Liver (tissue), 9 donors: Measurements from ENCODE around the gene NFIA. TPM values are rescaled to one million over a fixed set of nuclear protein-coding genes. Genes with fewer than 3 reads are reported as not detected.

ENCODE experiments used
- DNase-seq: peaks from one replicate; pipeline ENCODE4 v3.0.0-alpha.2; 2017; ENCODE audit warnings: low spot score
- H3K27ac ChIP-seq, 2 donors: one replicate each; pipeline ENCODE4 v1.7.0; 2013; ENCODE audit warnings: inconsistent platforms in 2 of 2, low read length in 2 of 2, control low read depth in 1 of 2, low read depth in 1 of 2, mild to moderate bottlenecking in 1 of 2
- H3K27me3 ChIP-seq, 4 donors: one replicate each; pipeline versions ENCODE4 v1.6.1 to v1.7.0; 2013; ENCODE audit warnings: low read length in 3 of 4, inconsistent platforms in 1 of 4, mild to moderate bottlenecking in 1 of 4, moderate library complexity in 1 of 4; ENCODE audit not compliant: control insufficient read depth in 4 of 4, insufficient read depth in 4 of 4
- H3K36me3 ChIP-seq, 4 donors: one replicate each; pipeline versions ENCODE4 v1.6.1 to v1.7.0; 2013; ENCODE audit warnings: low read length in 3 of 4, mild to moderate bottlenecking in 3 of 4, low read depth in 1 of 4, moderate library complexity in 1 of 4; ENCODE audit not compliant: control insufficient read depth in 4 of 4, insufficient read depth in 3 of 4
- H3K4me1 ChIP-seq, 4 donors: one replicate each; pipeline versions ENCODE4 v1.6.1 to v1.7.0; 2013; ENCODE audit warnings: low read length in 3 of 4, mild to moderate bottlenecking in 3 of 4, moderate library complexity in 1 of 4; ENCODE audit not compliant: control insufficient read depth in 4 of 4, insufficient read depth in 4 of 4
- H3K4me3 ChIP-seq, 3 donors: one replicate each; pipeline versions ENCODE4 v1.6.1 to v1.7.0; 2013; ENCODE audit warnings: low read length in 3 of 3, control low read depth in 1 of 3, low read depth in 1 of 3, mild to moderate bottlenecking in 1 of 3
- H3K9ac ChIP-seq, 2 donors: one replicate each; pipeline ENCODE4 v1.7.0; 2013; ENCODE audit warnings: low read length in 2 of 2, mild to moderate bottlenecking in 2 of 2, moderate library complexity in 2 of 2, control low read depth in 1 of 2, low read depth in 1 of 2
- H3K9me3 ChIP-seq, 4 donors: one replicate each; pipeline versions ENCODE4 v1.6.1 to v1.7.0; 2013; ENCODE audit warnings: low read length in 3 of 4; ENCODE audit not compliant: control insufficient read depth in 4 of 4
- CTCF ChIP-seq: fragments of 150-350 bp; IDR thresholded peaks from 2 replicates; pipeline ENCODE4 v1.5.1; 2017; ENCODE audit warnings: improper control_type of control experiment, low read depth, low read length; ENCODE audit not compliant: missing input control
- EGR1 ChIP-seq, 2 donors: IDR thresholded peaks; 2 replicates each; pipeline ENCODE4 v1.6.1; 2016 to 2018; ENCODE audit warnings: antibody characterized with exemption in 2 of 2, low read depth in 2 of 2
- FOXA1 ChIP-seq: IDR thresholded peaks from 2 replicates; pipeline ENCODE4 v1.6.1; 2016; ENCODE audit warnings: antibody characterized with exemption
- FOXA2 ChIP-seq: IDR thresholded peaks from 2 replicates; pipeline ENCODE4 v1.6.1; 2016; ENCODE audit warnings: antibody characterized with exemption
- HNF4A ChIP-seq, 2 donors: conservative IDR thresholded peaks; 2 replicates each; pipeline ENCODE4 v1.6.1; 2016; ENCODE audit warnings: antibody characterized with exemption in 2 of 2, mild to moderate bottlenecking in 2 of 2
- NR2F2 ChIP-seq: IDR thresholded peaks from 2 replicates; pipeline ENCODE4 v1.6.1; 2016; ENCODE audit warnings: antibody characterized with exemption
- RAD21 ChIP-seq, 2 donors: IDR thresholded peaks; 2 replicates each; pipeline ENCODE4 v1.6.1; 2016; ENCODE audit warnings: antibody characterized with exemption in 2 of 2, mild to moderate bottlenecking in 2 of 2
- REST ChIP-seq: IDR thresholded peaks from 2 replicates; pipeline ENCODE4 v1.6.1; 2016; ENCODE audit warnings: antibody characterized with exemption, mild to moderate bottlenecking
- RXRA ChIP-seq, 2 donors: IDR thresholded peaks; 2 replicates each; pipeline ENCODE4 v1.6.1; 2017 to 2018; ENCODE audit warnings: antibody characterized with exemption in 2 of 2, mild to moderate bottlenecking in 1 of 2
- SP1 ChIP-seq: IDR thresholded peaks from 2 replicates; pipeline ENCODE4 v1.6.1; 2018; ENCODE audit warnings: antibody characterized with exemption, mild to moderate bottlenecking
- YY1 ChIP-seq: IDR thresholded peaks from 2 replicates; pipeline ENCODE4 v1.6.1; 2016; ENCODE audit warnings: antibody characterized with exemption, mild to moderate bottlenecking
- WGBS: extraction: QIAGEN DNeasy Blood & Tissue Kit; methylation state at CpG from one replicate; pipeline ENCODE4 v1.1.7; 2013; 5-methylcytosine and 5-hydroxymethylcytosine counted together
- polyA plus RNA-seq, 2 donors: library from polyadenylated mRNA; stranded (reverse) in 1 of 2; unstranded in 1 of 2; fragments of 200-250 nt in 1 of 2; fragments of >200 nt in 1 of 2; fragmentation: Nextera tagmentation in 1 of 2; extraction: Ambion mirVana in 1 of 2; gene quantifications; one replicate each; pipeline versions ENCODE4 v1.2.1 to v1.2.3, GENCODE V29; 2013 to 2015
- total RNA-seq, 2 donors: library from RNA; depleted of rRNA; stranded (reverse); fragments of >200 nt; gene quantifications; one replicate each; pipeline ENCODE4 v1.2.3, GENCODE V29; 2014
- donor health status: healthy.
- donor health status: healthy.
- donor health status: healthy.
- donor health status: healthy.
- donor health status: healthy.

Gene NFIA
- total and polyA plus RNA-seq, 4 donors: 6.8 to 53.7 (median 22.2) TPM

GRCh38 chr1:61341426-61341825, 259.1 kb downstream of the NFIA start:
- no peak for DNase-seq

GRCh38 chr1:61343734-61344420, 261.5 kb downstream of the NFIA start:
- no peaks in the 10 kb centered on the region for H3K9me3 ChIP-seq
- H3K27me3 ChIP-seq: no peaks in the 10 kb centered on the region
- no peak overlapping the region for H3K9ac ChIP-seq
- no peak for DNase-seq
- peaks cover 0 to 13% (median 2%) of the 10 kb centered on the region in 4 donors for H3K36me3 ChIP-seq
- no peak overlapping the region for H3K4me3 ChIP-seq
- WGBS: 71% methylated on average over 6 of the region's 6 CpGs
- no peak for TF ChIP-seq FOXA1
- no peak overlapping the region for H3K27ac ChIP-seq
- H3K4me1 ChIP-seq: peaks cover 2 to 22% (median 6%) of the 10 kb centered on the region in 4 donors

More at GRCh38 chr1:61341426-61341825, 259.1 kb downstream of the NFIA start:
- Histone ChIP-seq H3K4me1 (peaks cover 2 to 47% (median 24%) of the 10 kb centered on the region in 4 donors), H3K27ac (no peak overlapping the region), H3K36me3 (no peaks in the 10 kb centered on the region), H3K27me3 (no peaks in the 10 kb centered on the region), H3K9me3 (no peaks in the 10 kb centered on the region), H3K9ac (no peak overlapping the region), H3K4me3 (no peak overlapping the region)
- TF ChIP-seq FOXA2: no peak
- no peak for TF ChIP-seq RXRA (IDR thresholded peaks at IDR 0.05)
- no peak for TF ChIP-seq REST
- TF ChIP-seq HNF4A (conservative IDR thresholded peaks at IDR 0.05): no peak
- no peak for TF ChIP-seq SP1
- TF ChIP-seq EGR1 (IDR thresholded peaks at IDR 0.05; ENCODE audit: low read depth in 2 of 2): no peak
- no peak for TF ChIP-seq RAD21 (IDR thresholded peaks at IDR 0.05)
- no peak for TF ChIP-seq NR2F2
- WGBS: 60% methylated on average over 6 of the region's 6 CpGs

- Histone ChIP-seq H3K27ac (no peak overlapping the region), H3K9ac (no peak overlapping the region), H3K27me3 (no peaks in the 10 kb centered on the region), H3K9me3 (no peaks in the 10 kb centered on the region), H3K4me1 (peaks cover under 1 to 18% (median 3%) of the 10 kb centered on the region in 4 donors), H3K4me3 (no peak overlapping the region), H3K36me3 (peaks cover 0 to 13% (median 2%) of the 10 kb centered on the region in 4 donors)
- DNase-seq: no peak
- TF ChIP-seq EGR1 (IDR thresholded peaks at IDR 0.05; ENCODE audit: low read depth in 2 of 2) (no peak), CTCF (no peak), YY1 (no peak), SP1 (no peak), RAD21 (IDR thresholded peaks at IDR 0.05) (peak in 1 of 2 donors; percentile 14), RXRA (IDR thresholded peaks at IDR 0.05) (peak; percentile 16 to 17)
- 95% methylated on average over 2 of the region's 2 CpGs for WGBS
These were observed 262.3 kb downstream of the NFIA start for GRCh38 chr1:61344696-61345095.
